HG03432 (cell line): Measurements from ENCODE around the gene KRTAP5-5.
"Not testable (repeated sequence)": the region's sequence is repeated elsewhere in the genome, so short reads cannot be mapped to it uniquely, and the experiment has no call there.

Experiments
- ATAC-seq: cut with Tn5 transposase; IDR thresholded peaks from one replicate; pipeline ENCODE4 v1.9.1; 2021; ENCODE audit warnings: mild to moderate bottlenecking, moderate library complexity; ENCODE audit not compliant: unreplicated experiment

KRTAP5-5 gene

DNA sequence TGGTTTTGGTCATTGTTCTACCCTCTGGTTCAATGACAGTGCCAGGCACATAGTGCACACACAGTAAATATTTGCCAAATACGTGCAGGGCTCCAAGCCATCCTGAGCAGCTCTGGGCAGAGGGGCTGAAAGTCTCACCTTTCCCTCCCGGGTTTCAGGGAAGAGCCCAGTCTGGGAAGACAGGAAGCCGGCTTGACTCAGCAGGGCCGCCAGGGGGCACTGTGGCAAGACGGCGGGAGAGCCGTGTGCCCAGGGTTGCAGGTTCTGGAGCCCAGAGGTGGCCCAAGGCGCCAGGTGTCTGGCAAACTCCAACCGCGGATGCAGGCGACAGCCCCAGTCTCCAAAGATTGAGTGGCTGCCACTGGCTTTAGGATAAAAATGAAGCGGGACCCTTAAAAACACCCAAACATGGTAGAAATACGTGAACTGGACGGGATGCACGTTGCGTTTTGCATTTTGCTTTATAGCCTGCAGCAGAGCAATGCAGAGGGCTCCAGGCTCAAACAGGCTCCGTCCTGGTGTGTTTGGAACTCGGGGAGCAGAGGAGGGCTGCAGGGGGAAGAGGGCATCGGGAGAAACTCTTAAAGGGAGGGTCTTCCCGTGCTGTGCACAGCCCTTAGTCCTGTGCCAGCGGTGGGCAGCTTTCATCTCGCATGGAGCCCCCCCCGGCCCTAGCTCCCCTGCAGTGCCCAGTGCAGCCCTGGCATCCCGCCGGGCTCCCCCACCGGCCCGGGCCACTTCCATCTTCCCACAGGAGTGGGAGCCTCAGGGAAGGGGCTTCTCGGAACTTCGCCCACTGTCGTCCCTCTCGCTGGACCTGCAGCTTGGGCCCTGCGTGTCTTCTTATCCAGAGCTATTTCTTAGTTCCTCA is 10.7 kb downstream of the KRTAP5-5 start:
- no peak for ATAC-seq

GRCh38 chr11:1641096-1641495 is 11.5 kb downstream of the KRTAP5-5 start:
- no peak for ATAC-seq

DNA sequence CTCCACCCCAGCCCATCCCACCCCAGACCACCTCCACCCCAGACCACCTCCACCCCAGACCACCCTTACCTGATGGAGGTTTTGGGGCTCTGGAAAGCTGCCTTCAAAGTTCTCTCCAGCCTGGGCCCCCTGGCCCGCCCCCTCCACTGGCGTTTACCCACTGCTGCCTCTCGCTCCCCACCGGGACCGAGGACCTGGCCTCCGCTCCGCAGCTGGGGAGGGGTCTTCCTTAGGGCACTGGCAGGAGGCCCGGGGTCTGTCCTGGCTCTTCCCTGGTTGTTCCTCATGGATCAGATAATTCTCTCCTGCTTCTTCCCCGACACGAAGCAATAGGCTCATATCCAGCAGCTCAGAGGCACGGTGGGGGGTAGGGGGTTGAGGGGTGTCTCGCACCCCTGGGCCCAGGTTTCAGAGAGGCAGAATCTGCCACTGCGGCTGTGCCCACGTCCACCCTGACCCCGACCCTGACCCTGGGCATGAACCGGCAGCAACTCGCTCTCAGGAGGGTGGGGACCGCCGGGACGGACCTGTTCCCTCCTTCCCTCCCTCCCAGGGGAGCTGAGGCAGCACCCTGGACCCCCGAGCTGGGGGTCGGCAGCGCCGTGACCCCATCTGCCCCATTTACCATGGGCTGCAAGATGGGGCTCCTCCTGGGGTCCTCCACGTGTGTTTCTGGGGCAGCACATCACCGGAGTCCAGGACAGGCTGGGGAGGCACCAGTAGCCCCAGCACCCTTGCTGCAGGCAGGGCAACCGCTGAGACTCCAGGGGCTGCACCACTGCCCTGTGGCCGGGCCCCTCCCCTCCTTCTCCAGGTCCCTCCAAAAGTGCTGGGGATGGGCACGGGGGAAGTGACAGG is 12.9 kb downstream of the KRTAP5-5 start:
- no peak for ATAC-seq

GRCh38 chr11:1643146-1643690 is 13.6 kb downstream of the KRTAP5-5 start:
- ATAC-seq, result no peak

GRCh38 chr11:1644601-1645356 is 15.2 kb downstream of the KRTAP5-5 start:
- no peak for ATAC-seq

GRCh38 chr11:1645357-1645821 is 15.8 kb downstream of the KRTAP5-5 start:
- no peak for ATAC-seq

DNA sequence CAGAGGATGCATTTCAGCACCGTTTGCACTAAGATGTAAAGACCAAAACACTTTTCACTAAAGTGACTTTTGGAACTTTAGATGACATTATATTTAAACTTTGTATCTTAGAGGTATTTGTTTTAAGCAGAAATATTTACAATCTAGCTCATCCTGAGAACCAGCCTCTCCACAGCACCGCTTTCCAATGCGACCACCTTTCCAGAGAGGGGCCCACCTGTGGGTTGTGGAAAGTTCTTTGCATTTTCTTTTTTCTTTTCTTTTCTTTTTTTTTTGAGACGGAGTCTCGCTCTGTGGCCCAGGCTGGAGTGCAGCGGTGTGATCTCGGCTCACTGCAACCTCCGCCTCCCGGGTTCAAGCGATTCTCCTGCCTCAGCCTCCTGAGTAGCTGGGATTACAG is 17.0 kb downstream of the KRTAP5-5 start:
- ATAC-seq, result not testable (repeated sequence)

DNA sequence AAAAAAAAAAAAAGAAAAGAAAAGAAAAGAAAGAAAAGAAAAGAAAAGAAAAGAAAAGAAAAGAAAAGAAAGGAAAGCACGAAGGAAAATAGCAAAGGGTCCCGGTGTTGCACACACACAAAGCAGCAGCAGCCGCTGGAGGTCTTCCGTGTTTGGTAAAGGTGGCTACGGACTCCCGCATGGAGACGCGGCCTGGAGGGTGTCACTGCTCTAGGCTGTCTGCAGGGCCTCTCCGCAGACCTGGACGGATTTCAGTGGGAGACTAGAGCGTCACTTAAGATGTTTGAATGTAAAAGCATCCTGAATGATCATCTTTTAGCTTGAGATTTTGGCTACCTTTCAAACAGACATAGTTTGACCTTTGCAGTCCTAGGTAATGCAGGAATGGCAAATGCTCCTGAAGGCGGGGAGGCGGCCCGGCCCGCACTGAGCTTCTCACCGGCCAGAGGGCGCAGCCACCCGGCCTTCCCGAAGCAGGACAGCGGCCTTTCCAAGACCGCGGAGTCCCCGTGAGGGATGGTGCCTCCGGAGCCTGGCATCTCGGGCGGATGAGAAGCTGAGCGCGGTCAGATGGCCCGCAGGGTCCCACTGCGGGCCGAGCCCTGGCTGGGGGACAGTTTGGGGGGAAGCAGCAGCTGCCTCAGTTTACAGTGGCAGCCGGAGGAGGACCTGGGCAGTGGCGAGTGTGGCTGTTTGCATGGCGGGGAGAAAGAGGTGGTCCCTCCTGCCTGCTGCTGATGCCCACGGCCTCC is 18.5 kb downstream of the KRTAP5-5 start:
- ATAC-seq, result no peak

DNA sequence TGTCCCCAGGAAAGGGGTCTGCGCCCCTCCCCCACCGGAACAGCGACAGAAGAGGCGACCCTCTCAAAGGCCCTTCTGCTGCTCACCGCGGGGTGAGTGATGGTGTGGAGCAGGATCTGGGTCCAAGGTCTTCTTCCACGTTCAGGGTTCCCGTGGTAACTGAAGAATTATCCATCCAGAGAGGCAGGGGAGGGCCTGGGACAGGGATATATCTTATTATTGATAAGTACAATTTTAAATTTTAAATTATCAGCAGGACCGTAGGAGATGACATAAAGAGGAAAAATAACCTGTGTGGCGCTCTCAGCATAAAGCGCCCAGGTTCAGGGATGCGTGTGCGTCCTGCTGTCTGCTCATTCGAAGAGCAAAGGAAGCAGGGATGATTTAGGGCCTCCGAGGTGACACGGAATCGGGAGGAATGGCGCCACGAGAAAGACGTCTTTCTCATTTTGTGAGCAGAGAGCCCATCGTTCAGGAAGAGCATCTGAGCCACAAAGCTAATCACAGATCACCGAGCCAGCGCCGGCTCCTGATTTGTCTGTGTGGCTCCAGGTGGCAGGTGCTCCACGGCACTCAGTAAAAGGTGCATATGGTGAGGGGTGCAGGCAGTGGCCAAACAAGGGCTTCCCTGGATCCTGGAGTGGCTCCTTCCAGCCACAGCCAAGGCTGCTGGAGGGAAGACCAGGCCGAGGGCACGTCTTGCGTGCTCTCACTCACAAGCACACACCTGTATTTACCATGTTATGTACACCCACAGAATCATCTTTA is 19.3 kb downstream of the KRTAP5-5 start:
- ATAC-seq, result no peak

DNA sequence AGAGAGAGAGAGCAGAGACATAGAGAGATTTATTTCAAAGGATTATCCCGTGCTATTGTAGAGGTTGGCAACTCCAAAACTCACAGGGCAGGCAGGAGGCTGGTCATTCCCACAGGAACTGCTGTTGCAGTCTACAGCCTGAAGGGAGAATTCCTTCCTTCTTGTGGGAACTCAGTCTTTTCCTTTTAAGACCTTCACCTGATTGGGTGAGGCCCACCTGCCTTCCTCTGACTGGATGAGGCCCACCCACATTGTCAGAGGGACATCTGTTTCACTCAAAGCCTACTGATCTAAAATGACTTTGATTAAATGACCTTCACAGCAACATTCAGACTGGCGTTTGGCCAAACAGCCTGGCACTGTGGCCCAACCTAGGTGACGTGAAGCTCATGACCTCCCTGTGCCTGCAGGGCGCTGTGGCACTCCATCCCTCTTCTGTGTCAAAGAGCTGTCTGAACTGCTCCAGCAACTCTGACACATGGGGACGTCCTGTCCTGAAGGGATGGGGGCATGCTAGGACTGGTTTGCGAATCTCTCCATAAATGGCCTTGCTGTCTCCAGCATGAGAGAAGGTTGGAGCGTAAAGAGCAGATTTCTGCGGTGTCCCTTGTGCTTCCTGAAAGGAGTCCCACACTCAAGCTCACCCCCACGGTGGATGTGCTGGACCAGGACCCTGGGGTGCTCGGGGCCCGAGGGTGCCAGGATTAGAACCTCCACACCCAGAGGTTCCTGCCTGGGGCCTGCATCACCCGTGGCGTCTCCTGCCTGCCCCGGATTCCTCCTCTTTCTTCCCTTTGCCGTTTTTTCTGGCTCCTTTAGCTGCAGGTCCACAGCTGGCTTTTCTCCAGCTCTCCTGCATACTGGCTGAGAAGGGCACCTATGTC is 20.7 kb downstream of the KRTAP5-5 start:
- ATAC-seq, result no peak

DNA sequence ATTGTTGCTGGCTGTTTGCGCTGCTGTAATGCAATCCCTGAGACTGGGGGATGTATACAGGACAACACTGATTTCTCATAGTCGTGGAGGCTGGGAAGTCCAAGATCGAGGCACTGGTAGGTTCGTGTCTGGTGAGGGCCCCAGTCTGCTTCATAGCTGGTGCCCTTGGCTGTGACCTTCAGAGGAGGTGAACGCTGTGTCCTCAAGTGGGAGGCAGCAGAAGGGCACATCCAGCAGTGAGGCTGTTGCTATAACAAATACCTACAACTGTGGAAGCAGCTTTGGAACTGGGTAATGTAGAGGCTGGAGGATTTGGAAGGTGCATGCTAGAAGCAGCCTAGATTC is 21.3 kb downstream of the KRTAP5-5 start:
- ATAC-seq, result no peak

- no peak for ATAC-seq
Observed at GRCh38 chr11:1651411-1651980, 21.9 kb downstream of the KRTAP5-5 start.

DNA sequence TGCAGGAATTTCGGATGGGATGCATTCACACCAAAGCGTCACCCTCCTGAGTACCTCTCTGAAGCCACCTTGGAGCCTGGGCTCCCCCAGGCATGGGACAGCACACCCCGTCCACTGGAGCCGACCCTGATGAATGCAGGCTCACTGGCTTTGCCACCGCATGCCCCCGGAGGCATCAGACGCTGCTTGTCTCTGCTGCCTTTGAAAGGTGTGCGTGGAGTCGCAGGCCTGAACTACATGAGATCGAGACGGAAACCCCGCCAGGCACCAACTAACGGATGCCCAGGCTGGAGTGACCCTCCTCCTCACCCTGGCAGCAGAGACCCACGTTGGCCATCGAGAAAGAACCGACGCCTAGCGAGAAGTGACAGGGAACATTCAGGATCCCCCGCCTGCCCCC is 22.5 kb downstream of the KRTAP5-5 start:
- ATAC-seq, result no peak

- ATAC-seq, result no peak
Observed at GRCh38 chr11:1652442-1652770, 22.8 kb downstream of the KRTAP5-5 start.

DNA sequence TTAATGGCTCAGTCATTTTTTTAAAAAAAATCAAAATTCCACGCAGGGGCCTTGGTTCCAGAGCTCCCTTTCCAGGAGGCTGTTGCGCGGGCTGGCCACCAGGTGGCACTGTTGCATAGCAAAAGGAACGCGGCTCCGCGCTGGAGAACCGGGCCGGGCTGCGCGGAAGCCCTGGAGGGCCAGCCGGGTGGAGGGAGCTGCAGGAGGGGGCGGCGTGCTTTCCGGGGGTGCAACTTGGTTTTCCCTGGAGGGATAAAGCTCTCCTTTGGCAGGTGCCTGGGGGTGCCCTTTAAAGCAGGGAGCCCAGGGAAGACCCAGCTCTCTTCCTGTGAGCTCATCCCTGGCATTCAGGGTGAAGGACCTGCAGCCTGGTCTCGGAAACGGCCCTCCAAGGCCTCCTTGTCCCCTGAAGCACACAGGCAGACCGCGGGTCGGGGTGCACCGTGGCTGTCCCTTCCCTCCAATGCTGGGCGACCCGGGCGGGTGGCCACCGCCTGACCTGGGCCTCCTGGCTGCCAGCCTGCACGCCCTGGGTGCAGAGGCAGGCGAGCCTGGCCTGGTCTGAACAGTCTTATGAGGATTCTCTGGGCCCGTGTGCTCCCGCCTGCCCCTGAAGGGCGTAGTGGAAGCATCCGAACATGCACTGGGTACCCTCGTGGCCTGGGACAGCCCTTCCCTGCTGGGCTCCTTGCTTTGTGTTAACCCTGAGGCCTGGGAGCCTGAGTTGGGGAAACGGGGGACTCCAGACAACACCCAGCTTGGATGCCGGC is 23.4 kb downstream of the KRTAP5-5 start:
- no peak for ATAC-seq

- ATAC-seq, result no peak
Observed at GRCh38 chr11:1653541-1654387, 24.2 kb downstream of the KRTAP5-5 start.
